OCI-LY1 (cell line): ENCODE measurements around the gene PXT1.

Experiments used
- CTCF ChIP-seq: fragments of 200-600 bp; sonication (generic), shearing (Covaris generic); IDR thresholded peaks from 2 replicates; pipeline ENCODE4 v1.5.1; 2017; ENCODE audit warnings: mild to moderate bottlenecking, antibody characterized with exemption, low read length, moderate library complexity, mixed read lengths
- EZH2 ChIP-seq: fragments of 200-600 bp; sonication (generic), shearing (Covaris generic); IDR thresholded peaks from 2 replicates; pipeline ENCODE4 v1.8.0; 2017; ENCODE audit warnings: borderline replicate concordance, mixed run types, mild to moderate bottlenecking, antibody characterized with exemption, low read length, moderate library complexity, mixed read lengths

GRCh38 chr6:36376742-36377141 lies 65.9 kb downstream of the PXT1 start:
- TF ChIP-seq CTCF (no peak), EZH2 (no peak)
